Fibroblast of lung (primary cell): Measurements from ENCODE around the gene VTCN1. TPM values are rescaled to one million over a fixed set of nuclear protein-coding genes. Genes with fewer than 3 reads are reported as not detected.

Experiments used
- polyA plus RNA-seq, 2 donors: library from polyadenylated mRNA; depleted of rRNA in 1 of 2; stranded (reverse) in 1 of 2; unstranded in 1 of 2; fragments of >200 nt; gene quantifications; 2 replicates each; pipeline ENCODE4 v1.2.1, GENCODE V29; 2011 to 2012; ENCODE audit warnings: missing spikeins in 1 of 2
- total RNA-seq: library from RNA; depleted of rRNA; stranded (reverse); fragments of >200 nt; gene quantifications from 2 replicates; pipeline ENCODE4 v1.2.1, GENCODE V29; 2014

VTCN1 gene
- total and polyA plus RNA-seq, 2 donors (not counting 1 experiment from before 2014, with no cell fraction given) = 0.03 TPM; not detected in 1

Other genes with a start within 250 kb of the VTCN1 start
- gene CD101, start 209.2 kb downstream of the VTCN1 start, total RNA-seq = under 0.01 TPM in 1 of 2 replicates, not detected in the other
- gene CD101, start 209.2 kb downstream of the VTCN1 start, polyA plus RNA-seq = 0.25 TPM in 1 of 2 replicates, not detected in the other
- 7.7 and 13.2 TPM in 2 replicates for gene TTF2, start 150.6 kb downstream of the VTCN1 start, total RNA-seq
- 10.0 and 14.9 TPM in 2 replicates for gene TTF2, start 150.6 kb downstream of the VTCN1 start, polyA plus RNA-seq
- gene TRIM45, start 89.2 kb downstream of the VTCN1 start, total RNA-seq = 4.6 and 8.4 TPM in 2 replicates
- gene TRIM45, start 89.2 kb downstream of the VTCN1 start, polyA plus RNA-seq = 2.9 and 4.0 TPM in 2 replicates
- 41.9 and 47.8 TPM in 2 replicates for gene MAN1A2, start 156.5 kb upstream of the VTCN1 start, total RNA-seq
- 37.1 and 43.6 TPM in 2 replicates for gene MAN1A2, start 156.5 kb upstream of the VTCN1 start, polyA plus RNA-seq